ENCODE results near the gene ATP8A2. TPM values are rescaled to one million over a fixed set of nuclear protein-coding genes. Genes with fewer than 3 reads are reported as not detected.

ATP8A2 gene
- total RNA-seq, 1 experiment from 2014 or later = not detected

GRCh38 chr13:25417535-25417934 lies 45.8 kb downstream of the ATP8A2 start:
- no TSS peak for BruUV-seq (replicated peaks)
- TF ChIP-seq, protein P1, sequence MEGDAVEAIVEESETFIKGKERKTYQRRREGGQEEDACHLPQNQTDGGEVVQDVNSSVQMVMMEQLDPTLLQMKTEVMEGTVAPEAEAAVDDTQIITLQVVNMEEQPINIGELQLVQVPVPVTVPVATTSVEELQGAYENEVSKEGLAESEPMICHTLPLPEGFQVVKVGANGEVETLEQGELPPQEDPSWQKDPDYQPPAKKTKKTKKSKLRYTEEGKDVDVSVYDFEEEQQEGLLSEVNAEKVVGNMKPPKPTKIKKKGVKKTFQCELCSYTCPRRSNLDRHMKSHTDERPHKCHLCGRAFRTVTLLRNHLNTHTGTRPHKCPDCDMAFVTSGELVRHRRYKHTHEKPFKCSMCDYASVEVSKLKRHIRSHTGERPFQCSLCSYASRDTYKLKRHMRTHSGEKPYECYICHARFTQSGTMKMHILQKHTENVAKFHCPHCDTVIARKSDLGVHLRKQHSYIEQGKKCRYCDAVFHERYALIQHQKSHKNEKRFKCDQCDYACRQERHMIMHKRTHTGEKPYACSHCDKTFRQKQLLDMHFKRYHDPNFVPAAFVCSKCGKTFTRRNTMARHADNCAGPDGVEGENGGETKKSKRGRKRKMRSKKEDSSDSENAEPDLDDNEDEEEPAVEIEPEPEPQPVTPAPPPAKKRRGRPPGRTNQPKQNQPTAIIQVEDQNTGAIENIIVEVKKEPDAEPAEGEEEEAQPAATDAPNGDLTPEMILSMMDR (conservative IDR thresholded peaks at IDR 0.05) = no peak
- no peak for TF ChIP-seq EZH2 (IDR thresholded peaks at IDR 0.05; ENCODE audit: low read depth)
- H3K4me2 ChIP-seq = no peak overlapping the region
- H4K20me1 ChIP-seq (ENCODE audit: insufficient read depth) = no peaks in the 10 kb centered on the region
- intact Hi-C loops (cut with micrococcal nuclease; ENCODE audit: unreplicated experiment) = no loop called here
- H2AFZ ChIP-seq = no peak overlapping the region
- no peak for DNase-seq
- no peaks in the 10 kb centered on the region for H3K9me3 ChIP-seq (ENCODE audit: insufficient read depth, low read depth)
- H3K9me2 ChIP-seq (ENCODE audit: insufficient read depth) = no peaks in the 10 kb centered on the region
- ChIA-PET CTCF (no interaction called here), POLR2A (ENCODE audit: unreplicated experiment) (no interaction called here)
- no peaks in the 10 kb centered on the region for H3F3A ChIP-seq (ENCODE audit: insufficient read depth, low read depth)
- no peaks in the 10 kb centered on the region for H3K79me2 ChIP-seq (ENCODE audit: low read depth)
- H3K27me3 ChIP-seq (ENCODE audit: insufficient read depth, low read depth) = peaks cover 69% of the 10 kb centered on the region
- H3K4me3 ChIP-seq = no peak overlapping the region
- no peaks in the 10 kb centered on the region for H3K36me3 ChIP-seq (ENCODE audit: low read depth)
- H3K27ac ChIP-seq = no peak overlapping the region
- H3K4me1 ChIP-seq (replicated peaks; ENCODE audit: insufficient read depth) = no peaks in the 10 kb centered on the region

- H3K27ac ChIP-seq = no peak overlapping the region
- H3K4me1 ChIP-seq (replicated peaks; ENCODE audit: insufficient read depth) = no peaks in the 10 kb centered on the region
- TF ChIP-seq, protein P1 (conservative IDR thresholded peaks at IDR 0.05) = no peak
- no peak for TF ChIP-seq EZH2 (IDR thresholded peaks at IDR 0.05; ENCODE audit: low read depth)
- H3K27me3 ChIP-seq (ENCODE audit: insufficient read depth, low read depth) = peaks cover 75% of the 10 kb centered on the region
- BruUV-seq (replicated peaks) = no TSS peak
- no peak overlapping the region for H2AFZ ChIP-seq
- no peak overlapping the region for H3K4me2 ChIP-seq
- H3K36me3 ChIP-seq (ENCODE audit: low read depth) = no peaks in the 10 kb centered on the region
- intact Hi-C loops (cut with micrococcal nuclease; ENCODE audit: unreplicated experiment) = no loop called here
- H3K4me3 ChIP-seq = no peak overlapping the region
- CTCF ChIA-PET = no interaction called here
- no peak for DNase-seq
- H3K9me2 ChIP-seq (ENCODE audit: insufficient read depth) = no peaks in the 10 kb centered on the region
- POLR2A ChIA-PET (ENCODE audit: unreplicated experiment) = no interaction called here
- H3F3A ChIP-seq (ENCODE audit: insufficient read depth, low read depth) = no peaks in the 10 kb centered on the region
- H3K9me3 ChIP-seq (ENCODE audit: insufficient read depth, low read depth) = no peaks in the 10 kb centered on the region
- H3K79me2 ChIP-seq (ENCODE audit: low read depth) = no peaks in the 10 kb centered on the region
- H4K20me1 ChIP-seq (ENCODE audit: insufficient read depth) = no peaks in the 10 kb centered on the region
Observed at GRCh38 chr13:25420161-25420560, 48.4 kb downstream of the ATP8A2 start.

DNA sequence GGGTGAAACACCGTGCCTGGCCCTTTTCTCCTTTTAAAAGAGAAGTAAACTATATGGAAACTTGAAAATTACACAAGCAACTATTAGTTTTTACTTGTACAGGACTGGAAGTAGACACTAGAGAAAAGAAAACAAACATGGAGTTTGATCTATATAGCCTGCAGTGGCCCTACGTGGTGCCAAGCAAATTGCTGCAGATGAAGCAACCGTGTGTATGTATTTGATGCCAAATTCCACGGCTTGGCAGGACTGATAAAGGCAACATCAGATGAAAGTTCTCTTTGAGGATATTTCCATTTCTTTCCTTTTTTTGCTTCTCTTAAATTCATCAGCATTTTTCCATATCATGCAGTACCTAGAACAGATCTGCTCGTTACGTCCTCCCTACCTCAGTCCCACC lies 49.8 kb downstream of the ATP8A2 start:
- Histone ChIP-seq H3K79me2 (ENCODE audit: low read depth) (no peaks in the 10 kb centered on the region), H3K27me3 (ENCODE audit: insufficient read depth, low read depth) (peaks cover 75% of the 10 kb centered on the region), H3F3A (ENCODE audit: insufficient read depth, low read depth) (no peaks in the 10 kb centered on the region), H4K20me1 (ENCODE audit: insufficient read depth) (no peaks in the 10 kb centered on the region), H2AFZ (no peak overlapping the region), H3K4me3 (no peak overlapping the region), H3K9me3 (ENCODE audit: insufficient read depth, low read depth) (no peaks in the 10 kb centered on the region), H3K36me3 (ENCODE audit: low read depth) (no peaks in the 10 kb centered on the region), H3K9me2 (ENCODE audit: insufficient read depth) (no peaks in the 10 kb centered on the region), H3K27ac (no peak overlapping the region), H3K4me1 (replicated peaks; ENCODE audit: insufficient read depth) (no peaks in the 10 kb centered on the region), H3K4me2 (no peak overlapping the region)
- CTCF ChIA-PET = no interaction called here
- no peak for DNase-seq
- TF ChIP-seq, protein P1 (conservative IDR thresholded peaks at IDR 0.05) = no peak
- no peak for TF ChIP-seq EZH2 (IDR thresholded peaks at IDR 0.05; ENCODE audit: low read depth)
- no TSS peak for BruUV-seq (replicated peaks)
- POLR2A ChIA-PET (ENCODE audit: unreplicated experiment) = no interaction called here
- intact Hi-C loops (cut with micrococcal nuclease; ENCODE audit: unreplicated experiment) = no loop called here
